Measurements from ENCODE around the gene TMEM132A.
A peak's percentile ranks its signal among the peaks of the same experiment; 100 is the strongest.

Gene TMEM132A

DNA sequence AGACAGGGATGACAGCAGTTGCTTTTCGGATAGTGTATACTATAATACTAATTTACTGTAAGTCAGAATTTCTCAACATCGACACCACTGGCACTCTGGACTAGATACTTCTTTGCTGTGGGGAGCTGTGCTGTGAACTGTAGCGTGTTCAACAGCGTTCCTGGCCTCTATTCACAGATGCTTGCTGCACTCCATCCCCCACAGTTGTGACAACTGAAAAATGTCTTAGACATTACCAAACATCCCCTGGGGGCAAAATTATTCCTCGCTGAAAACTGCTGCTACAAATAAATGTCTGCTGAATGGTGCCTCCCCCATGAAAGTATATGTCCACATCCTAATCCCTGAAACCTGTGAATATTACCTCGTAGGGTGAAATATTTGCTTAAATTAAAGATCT, 35.2 kb downstream of the TMEM132A start:
- no peak for DNase-seq (ENCODE audit: low read depth)
- in situ Hi-C loops (cut with HindIII; ENCODE audit: low sequenced_read_pairs) = no loop called here
- no peak overlapping the region for H3K4me3 ChIP-seq (ENCODE audit: low read depth, low read length)
- TF ChIP-seq, protein P1, sequence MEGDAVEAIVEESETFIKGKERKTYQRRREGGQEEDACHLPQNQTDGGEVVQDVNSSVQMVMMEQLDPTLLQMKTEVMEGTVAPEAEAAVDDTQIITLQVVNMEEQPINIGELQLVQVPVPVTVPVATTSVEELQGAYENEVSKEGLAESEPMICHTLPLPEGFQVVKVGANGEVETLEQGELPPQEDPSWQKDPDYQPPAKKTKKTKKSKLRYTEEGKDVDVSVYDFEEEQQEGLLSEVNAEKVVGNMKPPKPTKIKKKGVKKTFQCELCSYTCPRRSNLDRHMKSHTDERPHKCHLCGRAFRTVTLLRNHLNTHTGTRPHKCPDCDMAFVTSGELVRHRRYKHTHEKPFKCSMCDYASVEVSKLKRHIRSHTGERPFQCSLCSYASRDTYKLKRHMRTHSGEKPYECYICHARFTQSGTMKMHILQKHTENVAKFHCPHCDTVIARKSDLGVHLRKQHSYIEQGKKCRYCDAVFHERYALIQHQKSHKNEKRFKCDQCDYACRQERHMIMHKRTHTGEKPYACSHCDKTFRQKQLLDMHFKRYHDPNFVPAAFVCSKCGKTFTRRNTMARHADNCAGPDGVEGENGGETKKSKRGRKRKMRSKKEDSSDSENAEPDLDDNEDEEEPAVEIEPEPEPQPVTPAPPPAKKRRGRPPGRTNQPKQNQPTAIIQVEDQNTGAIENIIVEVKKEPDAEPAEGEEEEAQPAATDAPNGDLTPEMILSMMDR (IDR thresholded peaks at IDR 0.05; ENCODE audit: low read depth, low read length, missing control alignments) = no peak

DNA sequence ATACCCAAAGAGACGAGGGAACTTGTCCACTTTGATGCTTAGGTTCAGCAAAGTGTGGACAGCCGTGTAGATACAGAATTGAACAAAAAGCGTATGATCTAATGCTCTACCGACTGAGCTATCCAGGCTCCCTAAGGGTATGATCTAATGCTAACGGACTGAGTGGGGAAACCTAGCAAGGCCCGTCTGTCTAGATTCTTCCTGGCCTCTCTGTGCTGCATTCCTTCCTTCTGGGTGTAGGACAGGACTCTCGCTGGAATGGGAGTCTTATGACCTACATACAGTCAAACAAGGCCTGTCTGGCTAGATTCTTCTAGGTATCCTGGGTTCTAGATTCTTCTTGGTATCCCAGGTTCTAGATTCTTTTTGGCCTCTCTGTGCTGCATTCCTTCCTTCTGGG, 36.1 kb downstream of the TMEM132A start:
- H3K4me3 ChIP-seq (ENCODE audit: low read depth, low read length) = no peak overlapping the region
- in situ Hi-C loops (cut with HindIII; ENCODE audit: low sequenced_read_pairs) = no loop called here
- no peak for DNase-seq (ENCODE audit: low read depth)
- TF ChIP-seq, protein P1 (IDR thresholded peaks at IDR 0.05; ENCODE audit: low read depth, low read length, missing control alignments) = no peak

DNA sequence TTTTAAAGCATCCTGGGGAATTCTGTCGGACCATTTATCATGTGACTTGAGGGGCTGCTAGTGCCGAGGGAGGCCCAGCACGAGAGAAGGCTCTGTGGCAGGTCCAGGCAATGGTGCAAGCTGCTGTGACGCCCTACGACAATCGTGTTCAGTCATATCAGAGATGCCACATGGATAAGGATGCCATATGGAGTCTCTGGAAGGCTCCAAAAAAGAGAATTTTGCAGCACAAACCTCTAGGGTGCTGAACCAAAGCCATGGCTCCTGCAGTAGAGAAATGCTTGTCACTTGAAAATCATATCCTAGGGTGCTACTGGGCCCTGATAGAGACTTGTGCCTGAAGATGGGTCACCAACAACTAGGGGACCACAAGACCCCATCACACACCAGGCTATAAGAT, 40.5 kb downstream of the TMEM132A start:
- H3K4me3 ChIP-seq (ENCODE audit: low read depth, low read length) = no peak overlapping the region
- DNase-seq (ENCODE audit: low read depth) = no peak
- in situ Hi-C loops (cut with HindIII; ENCODE audit: low sequenced_read_pairs) = no loop called here
- TF ChIP-seq, protein P1 (IDR thresholded peaks at IDR 0.05; ENCODE audit: low read depth, low read length, missing control alignments) = no peak

DNA sequence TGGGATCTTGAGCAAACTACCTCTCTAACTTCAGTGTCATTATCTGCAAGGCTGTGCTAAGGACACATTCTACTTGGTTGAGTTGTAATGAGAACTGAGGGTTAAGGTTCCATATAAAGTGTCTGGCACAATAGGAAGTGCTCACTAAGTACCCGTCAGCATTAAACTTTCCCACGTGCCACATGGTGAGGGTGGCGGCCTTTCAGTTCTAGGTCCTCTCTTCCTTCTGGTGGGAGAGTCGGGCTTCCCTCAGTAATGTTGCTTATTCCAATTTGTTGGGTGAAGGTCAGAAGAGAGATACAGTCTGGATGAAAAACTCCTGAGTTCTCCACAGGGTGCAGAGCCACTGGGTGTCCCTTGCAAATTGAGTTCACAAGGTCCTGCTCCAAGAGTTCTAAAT, 42.6 kb downstream of the TMEM132A start:
- no peak overlapping the region for H3K4me3 ChIP-seq (ENCODE audit: low read depth, low read length)
- TF ChIP-seq, protein P1 (IDR thresholded peaks at IDR 0.05; ENCODE audit: low read depth, low read length, missing control alignments) = no peak
- DNase-seq (ENCODE audit: low read depth) = no peak
- in situ Hi-C loops (cut with HindIII; ENCODE audit: low sequenced_read_pairs) = no loop called here

DNA sequence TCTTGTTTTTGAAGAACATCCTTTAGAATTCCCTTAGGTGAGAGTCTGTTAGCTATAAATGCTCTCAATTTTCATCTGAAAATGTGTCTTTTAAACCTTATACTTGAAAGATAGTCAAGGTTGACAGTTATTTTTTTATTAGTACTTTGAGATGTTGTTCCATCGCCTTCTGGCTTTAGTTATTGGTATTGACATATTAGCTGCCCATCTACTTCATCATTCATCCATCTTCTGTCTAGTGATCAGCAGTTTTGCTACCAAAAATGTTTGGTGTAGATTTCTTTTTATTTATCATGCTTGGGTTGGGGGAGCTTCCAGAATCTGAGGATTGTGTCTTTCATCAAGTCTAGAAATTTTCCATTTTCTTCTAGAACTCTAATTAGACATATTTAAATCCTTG, 44.0 kb downstream of the TMEM132A start:
- H3K4me3 ChIP-seq (ENCODE audit: low read depth, low read length) = no peak overlapping the region
- TF ChIP-seq, protein P1 (IDR thresholded peaks at IDR 0.05; ENCODE audit: low read depth, low read length, missing control alignments) = no peak
- in situ Hi-C loops (cut with HindIII; ENCODE audit: low sequenced_read_pairs) = no loop called here
- DNase-seq (ENCODE audit: low read depth) = no peak

DNA sequence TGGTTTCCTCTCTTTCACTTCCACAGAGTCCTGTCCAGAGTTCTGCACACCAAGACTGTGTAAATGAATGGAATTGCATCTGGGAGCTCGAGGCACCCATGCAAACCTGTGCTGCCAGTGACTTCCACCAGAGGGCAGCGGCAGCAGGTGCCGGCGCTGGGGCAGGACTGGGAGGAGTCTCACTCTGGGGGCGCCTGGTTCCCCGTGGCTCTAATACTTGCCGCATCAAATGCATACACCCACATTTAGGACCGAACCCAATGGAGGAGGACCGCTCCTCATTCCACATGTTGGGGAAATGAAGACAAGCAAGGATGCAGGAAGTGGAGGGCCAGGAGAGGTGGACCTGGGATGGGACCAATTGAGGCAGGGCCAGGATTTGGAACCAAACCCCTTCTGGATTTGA, 46.1 kb downstream of the TMEM132A start:
- DNase-seq (ENCODE audit: low read depth) = no peak
- TF ChIP-seq, protein P1 (IDR thresholded peaks at IDR 0.05; ENCODE audit: low read depth, low read length, missing control alignments) = peak; percentile 89
- no peak overlapping the region for H3K4me3 ChIP-seq (ENCODE audit: low read depth, low read length)
- in situ Hi-C loops (cut with HindIII; ENCODE audit: low sequenced_read_pairs) = no loop called here

DNA sequence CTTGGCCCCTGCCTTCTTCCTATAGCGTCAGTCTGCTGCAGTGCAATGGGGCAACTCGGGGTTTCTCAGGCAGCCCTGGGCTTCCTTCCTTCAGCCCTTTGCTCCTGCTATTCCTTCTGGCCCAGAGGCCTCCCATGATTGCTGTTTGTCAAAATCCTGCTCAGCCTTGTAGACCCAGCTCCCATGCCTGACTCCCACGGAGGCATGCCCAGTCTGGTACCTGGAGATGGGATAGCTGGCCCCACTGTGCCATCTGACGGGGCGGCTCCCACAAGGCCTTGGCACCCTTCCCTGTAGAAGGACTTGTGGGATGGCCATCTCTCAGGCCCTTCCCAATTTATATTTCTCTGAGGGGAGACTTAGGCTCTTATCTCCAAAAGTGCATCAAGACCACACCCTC, 46.6 kb downstream of the TMEM132A start:
- no peak for DNase-seq (ENCODE audit: low read depth)
- TF ChIP-seq, protein P1 (IDR thresholded peaks at IDR 0.05; ENCODE audit: low read depth, low read length, missing control alignments) = no peak
- H3K4me3 ChIP-seq (ENCODE audit: low read depth, low read length) = no peak overlapping the region
- in situ Hi-C loops (cut with HindIII; ENCODE audit: low sequenced_read_pairs) = no loop called here
